HepG2 (cell line): ENCODE results near the gene CIART. TPM values are rescaled to one million over a fixed set of nuclear protein-coding genes. Genes with fewer than 3 reads are reported as not detected.

ENCODE experiments used
- ARHGAP35 ChIP-seq: sonication (generic); formaldehyde crosslinking; IDR thresholded peaks from 2 replicates; pipeline ENCODE4 v1.9.0; 2022; ENCODE audit warnings: mild to moderate bottlenecking, inconsistent platforms, moderate library complexity, missing genetic modification reagents, borderline replicate concordance
- CENPX ChIP-seq: sonication (generic); formaldehyde crosslinking; IDR thresholded peaks from 2 replicates; pipeline ENCODE4 v1.9.0; 2021; ENCODE audit warnings: mild to moderate bottlenecking, missing genetic modification reagents, moderate library complexity
- CREM ChIP-seq, 2 experiments: sonication (generic) in 1 of 2; formaldehyde crosslinking in 1 of 2; IDR thresholded peaks; 2 replicates each; pipeline versions ENCODE4 v1.4.0 to v1.6.1; 2016 to 2020; ENCODE audit warnings: antibody characterized with exemption in 1 of 2, mild to moderate bottlenecking in 1 of 2, missing genetic modification reagents in 1 of 2
- GATAD1 ChIP-seq: IDR thresholded peaks from 2 replicates; pipeline ENCODE4 v1.6.1; 2016; ENCODE audit warnings: missing genetic modification reagents, missing compliant biosample characterization
- HIVEP1 ChIP-seq: sonication (generic); formaldehyde crosslinking; IDR thresholded peaks from 2 replicates; pipeline ENCODE4 v1.4.0; 2020; ENCODE audit warnings: mild to moderate bottlenecking, missing genetic modification reagents
- ISL2 ChIP-seq: sonication (generic); formaldehyde crosslinking; IDR thresholded peaks from 2 replicates; pipeline ENCODE4 v1.5.0; 2020; ENCODE audit warnings: missing genetic modification reagents
- MAFG ChIP-seq: sonication (generic); formaldehyde crosslinking; IDR thresholded peaks from 2 replicates; pipeline ENCODE4 v1.5.1; 2020; ENCODE audit warnings: mild to moderate bottlenecking, missing genetic modification reagents
- MAZ ChIP-seq, 2 experiments: sonication (generic) in 1 of 2; formaldehyde crosslinking in 1 of 2; IDR thresholded peaks; 2 replicates each; pipeline versions ENCODE4 v1.5.0 to v1.6.1; 2012 to 2020; ENCODE audit warnings: low read depth in 2 of 2, mild to moderate bottlenecking in 2 of 2, borderline replicate concordance in 1 of 2, improper control_type of control experiment in 1 of 2, low read length in 1 of 2, missing genetic modification reagents in 1 of 2, moderate library complexity in 1 of 2
- MYPOP ChIP-seq: sonication (generic); formaldehyde crosslinking; IDR thresholded peaks from 2 replicates; pipeline ENCODE4 v1.8.1; 2023; ENCODE audit warnings: mild to moderate bottlenecking, moderate library complexity, missing genetic modification reagents
- NRL ChIP-seq: sonication (generic); formaldehyde crosslinking; IDR thresholded peaks from 2 replicates; pipeline ENCODE4 v1.5.0; 2020; ENCODE audit warnings: missing genetic modification reagents, mild to moderate bottlenecking, moderate library complexity, borderline replicate concordance
- PTBP1 ChIP-seq: fragments of 200-400 bp; formaldehyde crosslinking; IDR thresholded peaks from 2 replicates; pipeline ENCODE4 v1.6.1; 2018; ENCODE audit warnings: low read length, low read depth; ENCODE audit not compliant: poor library complexity, severe bottlenecking
- RORA ChIP-seq: sonication (generic); formaldehyde crosslinking; IDR thresholded peaks from 2 replicates; pipeline ENCODE4 v1.5.0; 2020; ENCODE audit warnings: mild to moderate bottlenecking, missing genetic modification reagents, moderate library complexity
- TBL1XR1 ChIP-seq: fragments of 150-350 bp; IDR thresholded peaks from 2 replicates; pipeline ENCODE4 v1.6.1; 2014; ENCODE audit warnings: borderline replicate concordance, low read length; ENCODE audit not compliant: partially characterized antibody
- YEATS2 ChIP-seq: sonication (generic); formaldehyde crosslinking; IDR thresholded peaks from 2 replicates; pipeline ENCODE4 v1.4.0; 2020; ENCODE audit warnings: missing genetic modification reagents, borderline replicate concordance
- YEATS4 ChIP-seq: sonication (generic); formaldehyde crosslinking; IDR thresholded peaks from 2 replicates; pipeline ENCODE4 v1.4.0; 2020; ENCODE audit warnings: missing genetic modification reagents, borderline replicate concordance
- ZNF24 ChIP-seq: fragments of 450-650 bp; IDR thresholded peaks from 2 replicates; pipeline ENCODE4 v1.6.1; 2017; ENCODE audit warnings: antibody characterized with exemption, mild to moderate bottlenecking
- ZNF256 ChIP-seq: sonication (generic); formaldehyde crosslinking; conservative IDR thresholded peaks from 2 replicates; pipeline ENCODE4 v1.4.0; 2020; ENCODE audit warnings: missing genetic modification reagents
- ZNF292 ChIP-seq: sonication (generic); formaldehyde crosslinking; IDR thresholded peaks from 2 replicates; pipeline ENCODE4 v1.8.1; 2022; ENCODE audit warnings: mild to moderate bottlenecking, low read depth, missing genetic modification reagents, borderline replicate concordance
- ZNF569 ChIP-seq: sonication (generic); formaldehyde crosslinking; IDR thresholded peaks from 2 replicates; pipeline ENCODE4 v1.5.0; 2020; ENCODE audit warnings: mild to moderate bottlenecking, missing genetic modification reagents, moderate library complexity, borderline replicate concordance
- ZNF720 ChIP-seq: sonication (generic); formaldehyde crosslinking; IDR thresholded peaks from 2 replicates; pipeline ENCODE4 v1.4.0; 2020; ENCODE audit warnings: missing genetic modification reagents
- ZNF747 ChIP-seq: sonication (generic); formaldehyde crosslinking; IDR thresholded peaks from 2 replicates; pipeline ENCODE4 v1.8.1; 2023; ENCODE audit warnings: missing genetic modification reagents, mild to moderate bottlenecking, borderline replicate concordance
- polyA plus RNA-seq, 8 experiments: library from polyadenylated mRNA; depleted of rRNA in 3 of 8; stranded (reverse) in 7 of 8; unstranded in 1 of 8; fragments of >200 nt; fragmentation: Illumina TruSeq in 4 of 8; extraction: Trizol in 4 of 8; gene quantifications; 2 replicates each; pipeline versions ENCODE4 v1.2.1 to v1.2.3, GENCODE V29; 2011 to 2016; ENCODE audit warnings: low read depth in 4 of 8, missing spikeins in 1 of 8, mixed read lengths in 1 of 8; ENCODE audit not compliant: insufficient read depth in 1 of 8
- total RNA-seq, 5 experiments: library from RNA; depleted of rRNA; stranded (reverse); fragments of >200 nt; fragmentation: Illumina TruSeq; extraction: Trizol; gene quantifications; 2 replicates each; pipeline ENCODE4 v1.2.3, GENCODE V29; 2016; ENCODE audit warnings: low read depth in 1 of 5
- TF ChIP-seq, protein P1 (sequence below): sonication (generic); formaldehyde crosslinking; IDR thresholded peaks from 2 replicates; pipeline ENCODE4 v1.4.0; 2020; ENCODE audit warnings: missing genetic modification reagents, mild to moderate bottlenecking, borderline replicate concordance
- TF ChIP-seq, protein P2 (sequence below): sonication (generic); formaldehyde crosslinking; IDR thresholded peaks from 2 replicates; pipeline ENCODE4 v1.5.1; 2020; ENCODE audit warnings: mild to moderate bottlenecking, missing genetic modification reagents, moderate library complexity

CIART gene
- total and polyA plus RNA-seq, 2 of the 13 experiments (the other 11 are each of a cell fraction or from before 2014, with no cell fraction given): 0.58 TPM; not detected in 1

- TF ChIP-seq ARHGAP35 (CRISPR knock-in tag): peak; percentile 27; the same call in 1 of the 2 replicates
- TF ChIP-seq, protein P1, sequence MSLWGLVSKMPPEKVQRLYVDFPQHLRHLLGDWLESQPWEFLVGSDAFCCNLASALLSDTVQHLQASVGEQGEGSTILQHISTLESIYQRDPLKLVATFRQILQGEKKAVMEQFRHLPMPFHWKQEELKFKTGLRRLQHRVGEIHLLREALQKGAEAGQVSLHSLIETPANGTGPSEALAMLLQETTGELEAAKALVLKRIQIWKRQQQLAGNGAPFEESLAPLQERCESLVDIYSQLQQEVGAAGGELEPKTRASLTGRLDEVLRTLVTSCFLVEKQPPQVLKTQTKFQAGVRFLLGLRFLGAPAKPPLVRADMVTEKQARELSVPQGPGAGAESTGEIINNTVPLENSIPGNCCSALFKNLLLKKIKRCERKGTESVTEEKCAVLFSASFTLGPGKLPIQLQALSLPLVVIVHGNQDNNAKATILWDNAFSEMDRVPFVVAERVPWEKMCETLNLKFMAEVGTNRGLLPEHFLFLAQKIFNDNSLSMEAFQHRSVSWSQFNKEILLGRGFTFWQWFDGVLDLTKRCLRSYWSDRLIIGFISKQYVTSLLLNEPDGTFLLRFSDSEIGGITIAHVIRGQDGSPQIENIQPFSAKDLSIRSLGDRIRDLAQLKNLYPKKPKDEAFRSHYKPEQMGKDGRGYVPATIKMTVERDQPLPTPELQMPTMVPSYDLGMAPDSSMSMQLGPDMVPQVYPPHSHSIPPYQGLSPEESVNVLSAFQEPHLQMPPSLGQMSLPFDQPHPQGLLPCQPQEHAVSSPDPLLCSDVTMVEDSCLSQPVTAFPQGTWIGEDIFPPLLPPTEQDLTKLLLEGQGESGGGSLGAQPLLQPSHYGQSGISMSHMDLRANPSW (CRISPR knock-in tag): peak; percentile 31; the same call in 1 of the 2 replicates
- TF ChIP-seq HIVEP1 (CRISPR knock-in tag): peak; percentile 51; the same call in 1 of the 2 replicates
- TF ChIP-seq RORA (CRISPR knock-in tag): no peak
- TF ChIP-seq PTBP1: peak; percentile 63
- TF ChIP-seq ZNF24: no peak
- peak; percentile 86 for TF ChIP-seq MYPOP (CRISPR knock-in tag)
- no peak for TF ChIP-seq ZNF292 (CRISPR knock-in tag)
- TF ChIP-seq NRL (CRISPR knock-in tag): peak; percentile 74; the same call in 1 of the 2 replicates
- TF ChIP-seq YEATS2 (CRISPR knock-in tag): peak; percentile 95
- TF ChIP-seq ISL2 (CRISPR knock-in tag): peak; percentile 35; the same call in 1 of the 2 replicates
- no peak for TF ChIP-seq TBL1XR1
- TF ChIP-seq CREM (IDR thresholded peaks at IDR 0.05): peak; percentile 94
- 0 out of 2 replicates have a peak, but pooled peaks have one; percentile 35 for TF ChIP-seq CREM (CRISPR knock-in tag; IDR thresholded peaks at IDR 0.05)
- TF ChIP-seq MAFG: no peak
- 0 out of 2 replicates have a peak, but pooled peaks have one; percentile 49 for TF ChIP-seq ZNF256 (CRISPR knock-in tag)
- no peak for TF ChIP-seq ZNF720
- TF ChIP-seq YEATS4 (CRISPR knock-in tag): peak; percentile 84; the same call in 1 of the 2 replicates
- TF ChIP-seq ZNF747: peak; percentile 55; the same call in 1 of the 2 replicates
- TF ChIP-seq, protein P2, sequence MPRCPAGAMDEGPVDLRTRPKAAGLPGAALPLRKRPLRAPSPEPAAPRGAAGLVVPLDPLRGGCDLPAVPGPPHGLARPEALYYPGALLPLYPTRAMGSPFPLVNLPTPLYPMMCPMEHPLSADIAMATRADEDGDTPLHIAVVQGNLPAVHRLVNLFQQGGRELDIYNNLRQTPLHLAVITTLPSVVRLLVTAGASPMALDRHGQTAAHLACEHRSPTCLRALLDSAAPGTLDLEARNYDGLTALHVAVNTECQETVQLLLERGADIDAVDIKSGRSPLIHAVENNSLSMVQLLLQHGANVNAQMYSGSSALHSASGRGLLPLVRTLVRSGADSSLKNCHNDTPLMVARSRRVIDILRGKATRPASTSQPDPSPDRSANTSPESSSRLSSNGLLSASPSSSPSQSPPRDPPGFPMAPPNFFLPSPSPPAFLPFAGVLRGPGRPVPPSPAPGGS: no peak
- TF ChIP-seq GATAD1: peak; percentile 97
- no peak for TF ChIP-seq ZNF569 (CRISPR knock-in tag)
- TF ChIP-seq CENPX: no peak
- no peak for TF ChIP-seq MAZ (IDR thresholded peaks at IDR 0.05; ENCODE audit: borderline replicate concordance, low read depth, low read length)
- no peak for TF ChIP-seq MAZ (CRISPR knock-in tag; IDR thresholded peaks at IDR 0.05; ENCODE audit: low read depth)
These were observed 11.3 kb downstream of the CIART start, which contains the start of gene MRPS21 (continued) for GRCh38 chr1:150293433-150294253.
